Measurements from ENCODE around the gene RPLP1.

The RPLP1 gene

DNA sequence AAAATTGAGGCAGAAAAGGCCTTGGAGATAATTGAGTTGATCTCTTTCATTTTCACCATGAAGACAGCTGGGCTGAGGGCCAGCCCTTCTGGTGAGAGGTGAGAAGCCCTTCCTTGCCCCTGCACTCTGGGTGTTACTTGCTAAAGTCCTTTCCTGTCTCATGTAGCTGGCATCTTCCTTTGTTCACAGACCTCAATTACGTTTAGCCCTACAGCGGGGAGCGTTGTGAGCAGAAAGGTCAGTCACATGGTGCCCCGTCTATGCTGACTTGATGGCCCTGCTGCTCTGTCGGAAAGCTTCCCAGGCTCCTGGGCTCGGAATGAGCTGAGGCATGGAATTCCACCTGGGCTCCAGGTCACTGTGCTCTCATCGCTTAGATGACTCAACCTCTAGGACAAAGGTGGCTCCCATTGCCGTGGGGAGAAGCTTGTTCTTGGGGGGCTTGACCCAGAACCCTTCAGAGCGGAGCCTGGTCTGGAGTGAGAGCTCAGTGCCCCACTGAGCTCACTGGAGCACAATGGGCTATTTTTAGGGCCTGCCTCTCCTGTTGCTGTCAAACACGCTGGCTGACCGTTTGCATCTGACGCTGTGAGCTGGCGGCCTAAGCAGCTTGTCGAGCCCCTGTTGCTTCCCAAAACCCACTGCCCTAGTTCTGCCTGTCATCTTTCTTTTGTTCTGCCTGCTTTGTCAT, 47.0 kb downstream of the RPLP1 start:
- no peak for DNase-seq

- no peak for DNase-seq
Observed at GRCh38 chr15:69500339-69500738, 47.7 kb downstream of the RPLP1 start.

DNA sequence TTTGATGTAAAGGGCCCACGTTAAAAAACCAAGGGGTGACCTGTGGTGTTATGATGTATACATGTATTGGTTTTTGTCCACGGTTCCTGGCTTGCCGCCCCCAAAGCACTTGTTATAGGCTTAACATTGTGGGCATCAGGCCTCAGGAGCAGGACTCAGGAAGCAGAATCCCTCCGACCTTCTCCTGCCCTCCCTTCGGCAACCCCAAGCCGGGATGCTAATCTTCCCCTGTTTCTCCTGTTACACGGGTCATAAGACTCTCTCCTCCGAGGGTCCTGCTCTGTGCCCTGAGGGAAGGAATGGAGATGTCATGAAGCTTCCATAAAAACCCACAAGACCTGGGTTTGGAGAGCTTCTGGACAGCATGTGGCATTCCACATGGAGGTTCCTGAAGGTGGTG, 48.8 kb downstream of the RPLP1 start:
- DNase-seq: no peak

DNA sequence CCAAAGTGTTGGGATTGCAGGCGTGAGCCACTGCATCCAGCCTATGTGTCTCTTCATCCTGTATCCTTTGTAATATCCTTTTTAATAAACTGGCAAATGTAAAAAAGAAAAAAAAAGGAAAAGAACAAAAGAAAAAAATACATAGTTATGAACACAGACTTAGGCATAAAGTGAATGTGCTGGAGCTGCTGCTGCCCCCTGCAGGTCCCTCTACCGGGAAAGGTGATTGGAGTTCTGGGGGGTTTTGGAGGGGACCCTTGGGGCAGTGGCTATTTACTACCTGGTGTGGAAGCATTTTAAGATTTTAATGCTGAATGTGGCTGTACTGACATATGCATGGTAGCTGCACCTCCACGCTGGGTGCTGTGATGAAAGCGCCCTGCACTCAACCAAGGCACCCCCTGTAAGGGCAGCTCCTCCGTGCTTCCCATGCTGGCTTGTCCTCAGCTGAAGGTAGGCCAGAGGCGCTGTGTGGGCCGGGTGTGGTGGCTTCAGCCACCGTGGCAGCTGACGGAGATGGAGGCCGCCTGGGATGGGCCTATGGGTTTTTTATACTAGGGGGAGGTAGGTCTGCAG, 49.9 kb downstream of the RPLP1 start:
- no peak for DNase-seq

GRCh38 chr15:69504352-69505040, 51.9 kb downstream of the RPLP1 start:
- DNase-seq: no peak
